Skin epidermis (tissue), 12 donors: ENCODE results near the gene NXNL1.
"Not testable (repeated sequence)": the region's sequence is repeated elsewhere in the genome, so short reads cannot be mapped to it uniquely, and the experiment has no call there.

ENCODE experiments used
- H3K27ac ChIP-seq, 21 experiments: fragments of 200-600 bp; sonication (generic) in 11 of 21; one replicate each; pipeline ENCODE4 v1.5.0; 2020; ENCODE audit warnings: mild to moderate bottlenecking in 3 of 21, inconsistent platforms in 2 of 21, moderate library complexity in 2 of 21
- H3K4me3 ChIP-seq, 7 experiments: fragments of 200-600 bp; sonication (generic) in 2 of 7; one replicate each; pipeline ENCODE4 v1.5.0; 2020; ENCODE audit warnings: inconsistent platforms in 2 of 7, mild to moderate bottlenecking in 2 of 7, moderate library complexity in 1 of 7

The NXNL1 gene

DNA sequence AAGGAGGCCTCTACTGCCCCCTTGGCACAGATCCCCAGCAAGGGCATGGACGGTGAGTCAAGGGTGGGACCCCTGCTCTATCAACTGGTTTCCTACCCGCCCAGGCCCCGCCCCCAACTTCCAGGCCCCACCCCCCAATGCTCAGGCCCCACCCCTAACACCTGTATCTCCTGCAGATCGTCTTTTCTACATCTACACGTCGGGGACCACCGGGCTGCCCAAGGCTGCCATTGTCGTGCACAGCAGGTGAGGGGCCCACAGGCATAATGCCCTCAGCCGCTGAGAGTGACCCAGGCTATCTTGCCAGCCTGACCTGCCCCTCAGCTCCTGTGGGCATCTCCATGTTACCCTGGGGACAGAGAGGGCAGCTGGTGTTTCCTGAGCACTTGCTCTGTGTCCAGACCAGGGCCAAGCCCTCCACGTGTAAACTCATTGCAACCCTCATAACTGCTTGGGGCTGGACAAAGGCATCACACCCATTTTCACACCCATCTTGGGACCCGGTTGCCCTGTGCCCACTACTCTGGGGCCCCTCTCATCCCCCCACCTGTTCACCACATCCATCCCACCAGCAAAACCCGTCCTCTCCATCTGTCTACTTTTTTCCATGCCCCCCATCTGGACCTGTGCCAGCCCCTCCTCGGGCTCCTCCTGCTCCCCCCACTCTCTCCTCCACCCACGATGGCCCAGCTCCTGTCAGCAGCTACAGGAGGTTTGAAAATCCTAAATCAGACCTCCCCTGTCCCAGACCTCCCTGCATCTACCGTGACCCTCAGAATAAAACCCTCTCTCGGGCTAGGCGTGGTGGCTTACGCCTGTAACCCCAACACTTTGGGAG is 26.8 kb upstream of the NXNL1 start:
- peak overlapping the region in 5 of 21 experiments; percentile 30 to 70 (median 57) for H3K27ac ChIP-seq

DNA sequence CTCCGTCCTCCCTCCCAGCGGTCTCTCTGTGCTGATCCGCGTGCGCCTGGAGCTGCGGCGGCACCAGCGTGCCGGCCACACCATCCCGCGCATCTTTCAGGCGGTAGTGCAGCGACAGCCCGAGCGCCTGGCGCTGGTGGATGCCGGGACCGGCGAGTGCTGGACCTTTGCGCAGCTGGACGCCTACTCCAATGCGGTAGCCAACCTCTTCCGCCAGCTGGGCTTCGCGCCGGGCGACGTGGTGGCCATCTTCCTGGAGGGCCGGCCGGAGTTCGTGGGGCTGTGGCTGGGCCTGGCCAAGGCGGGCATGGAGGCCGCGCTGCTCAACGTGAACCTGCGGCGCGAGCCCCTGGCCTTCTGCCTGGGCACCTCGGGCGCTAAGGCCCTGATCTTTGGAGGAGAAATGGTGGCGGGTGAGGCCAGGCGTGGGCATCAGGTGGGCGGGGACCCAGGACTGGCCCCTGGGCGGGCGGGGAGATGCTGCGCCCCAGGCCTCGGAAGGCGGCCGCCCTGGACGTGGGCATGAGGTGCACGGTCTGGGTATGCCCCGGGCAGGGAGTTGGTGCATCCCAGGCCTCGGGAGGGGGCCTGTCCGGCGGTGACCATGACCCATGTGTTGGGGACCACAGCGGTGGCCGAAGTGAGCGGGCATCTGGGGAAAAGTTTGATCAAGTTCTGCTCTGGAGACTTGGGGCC is 26.0 kb upstream of the NXNL1 start:
- Histone ChIP-seq H3K4me3 (no peak overlapping the region), H3K27ac (peak overlapping the region in 1 of 21 experiments; percentile 30)

More for the DNA sequence above, 26.8 kb upstream of the NXNL1 start:
- no peak overlapping the region for H3K4me3 ChIP-seq

DNA sequence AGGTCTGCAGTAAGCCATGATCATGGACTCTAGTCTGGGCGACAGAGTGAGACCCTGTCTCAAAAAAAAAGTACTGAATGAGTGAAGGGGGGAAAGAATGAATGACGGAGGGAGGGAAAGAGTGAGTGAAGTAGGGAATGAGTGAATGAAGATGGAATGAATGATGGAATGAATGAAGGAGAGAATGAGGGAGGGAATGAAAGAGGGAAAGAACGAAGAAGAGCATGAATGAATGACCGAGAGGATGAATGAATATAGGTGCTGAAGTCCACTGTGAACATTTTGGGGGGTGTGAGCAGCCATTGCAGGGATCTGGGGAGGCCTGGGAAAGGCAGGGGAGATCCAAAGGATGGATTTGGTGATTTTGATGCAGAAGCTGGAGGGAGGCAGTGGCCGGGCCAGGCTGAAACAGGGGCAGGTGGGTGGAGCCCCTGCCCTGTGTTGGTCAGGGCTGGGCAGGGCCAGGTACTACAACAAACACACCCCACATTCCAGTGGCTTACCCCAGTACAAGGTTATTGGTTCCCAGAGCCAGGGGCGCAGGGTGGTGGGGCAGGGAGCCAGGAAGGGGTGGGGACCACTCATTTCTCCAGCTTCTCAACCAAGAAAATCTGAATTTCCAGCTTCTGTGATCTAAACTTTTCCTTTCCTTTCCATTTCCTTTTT is 23.9 kb upstream of the NXNL1 start:
- H3K27ac ChIP-seq = peak overlapping the region in 1 of 21 experiments; percentile 8
- H3K4me3 ChIP-seq = no peak overlapping the region

DNA sequence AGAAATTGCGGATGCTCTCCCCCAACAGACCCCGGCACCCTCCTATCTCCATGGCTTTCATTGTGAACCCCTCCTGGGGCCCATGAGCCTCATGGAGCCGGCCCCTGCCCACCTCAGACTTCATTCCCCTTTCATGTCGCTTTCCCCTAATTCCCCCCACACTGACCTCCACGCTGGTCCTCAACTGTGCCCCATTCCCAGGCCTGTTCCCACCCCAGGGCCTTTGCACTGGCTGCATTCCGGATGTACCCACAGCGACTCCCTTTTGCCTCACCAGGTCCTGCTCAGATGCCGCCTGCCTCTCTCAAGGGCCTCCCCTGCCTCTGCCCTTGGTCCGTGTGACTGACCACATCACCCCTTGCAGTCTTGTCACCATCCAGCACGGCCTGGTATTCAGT is 22.9 kb upstream of the NXNL1 start:
- no peak overlapping the region for H3K4me3 ChIP-seq
- no peak overlapping the region for H3K27ac ChIP-seq

DNA sequence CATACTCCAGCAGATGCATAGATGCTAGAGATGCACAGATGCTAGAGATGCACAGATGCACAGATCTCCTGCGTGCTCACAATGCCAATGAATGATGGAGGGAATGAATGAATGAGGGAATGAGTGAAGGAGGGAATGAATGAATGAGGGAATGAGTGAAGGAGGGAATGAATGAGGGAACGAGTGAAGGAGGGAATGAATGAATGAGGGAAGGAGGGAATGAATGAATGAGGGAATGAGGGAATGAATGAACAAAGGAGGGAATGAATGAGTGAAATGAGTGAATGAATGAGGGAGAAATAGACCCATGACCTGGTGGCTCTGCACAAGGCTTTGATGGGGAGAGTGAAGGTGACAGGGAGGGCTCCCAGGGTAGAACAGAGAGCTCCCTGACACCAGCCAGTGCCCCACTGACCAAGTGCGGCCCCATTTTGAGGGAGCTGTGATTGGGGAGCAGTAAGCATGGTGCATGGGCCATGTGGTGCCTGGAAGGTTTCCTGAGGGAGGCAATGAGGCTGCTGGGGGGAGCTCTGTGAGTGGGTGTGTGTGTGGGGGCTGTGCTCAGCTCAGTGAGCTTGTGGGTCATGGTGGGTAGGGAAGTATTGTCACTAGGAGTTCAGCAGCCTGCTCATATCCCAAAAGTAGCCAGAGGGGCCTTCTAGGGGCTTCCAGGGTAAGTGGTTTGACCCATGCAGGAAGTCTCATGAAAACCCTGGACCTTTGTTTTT is 22.3 kb upstream of the NXNL1 start:
- H3K27ac ChIP-seq = no peak overlapping the region

DNA sequence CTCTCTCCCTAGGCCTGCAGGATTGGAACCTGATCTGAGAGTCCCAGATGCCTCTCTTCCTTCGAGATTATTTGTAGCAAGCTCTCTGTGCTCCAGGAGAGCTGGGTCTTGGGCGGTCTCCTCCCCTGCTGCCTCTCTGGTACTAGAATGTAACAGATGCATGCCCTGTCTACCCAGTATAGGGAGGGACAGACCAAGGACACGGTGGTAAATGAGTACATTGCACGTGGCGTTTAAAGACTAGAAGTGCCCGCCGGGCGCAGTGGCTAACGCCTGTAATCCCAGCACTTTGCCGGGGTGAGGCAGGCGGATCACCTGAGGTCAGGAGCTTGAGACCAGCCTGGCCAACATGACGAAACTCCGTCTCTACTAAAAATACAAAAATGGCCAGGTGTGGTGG is 21.3 kb upstream of the NXNL1 start:
- H3K27ac ChIP-seq = no peak overlapping the region

More for the DNA sequence above, 22.3 kb upstream of the NXNL1 start:
- H3K4me3 ChIP-seq = no peak overlapping the region

DNA sequence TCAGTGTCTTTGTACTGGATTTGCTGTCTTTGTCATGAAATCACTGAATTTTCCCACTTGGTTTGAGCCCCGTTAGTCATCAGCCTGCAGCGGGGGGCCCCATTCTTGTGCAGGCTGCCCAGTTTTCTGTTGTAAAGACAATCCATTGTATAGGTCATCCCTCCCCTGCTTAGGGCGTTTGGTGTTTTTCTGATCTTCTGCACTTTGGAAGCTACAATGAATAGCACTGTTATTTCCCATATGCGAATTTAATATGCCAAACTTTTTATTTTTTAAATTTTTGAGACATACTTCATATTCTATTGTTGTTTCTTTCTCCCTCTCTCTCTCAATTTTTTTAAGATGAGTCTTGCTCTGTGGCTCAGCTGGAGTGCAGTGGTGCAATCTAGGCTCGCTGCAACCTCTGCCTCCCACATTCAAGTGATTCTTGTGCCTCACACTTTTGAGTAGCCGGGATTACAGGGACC is 18.6 kb upstream of the NXNL1 start:
- Histone ChIP-seq H3K27ac (peak overlapping the region in 10 of 21 experiments; percentile 5 to 81 (median 48)), H3K4me3 (no peak overlapping the region)

More for the DNA sequence above, 21.3 kb upstream of the NXNL1 start:
- H3K4me3 ChIP-seq = no peak overlapping the region

DNA sequence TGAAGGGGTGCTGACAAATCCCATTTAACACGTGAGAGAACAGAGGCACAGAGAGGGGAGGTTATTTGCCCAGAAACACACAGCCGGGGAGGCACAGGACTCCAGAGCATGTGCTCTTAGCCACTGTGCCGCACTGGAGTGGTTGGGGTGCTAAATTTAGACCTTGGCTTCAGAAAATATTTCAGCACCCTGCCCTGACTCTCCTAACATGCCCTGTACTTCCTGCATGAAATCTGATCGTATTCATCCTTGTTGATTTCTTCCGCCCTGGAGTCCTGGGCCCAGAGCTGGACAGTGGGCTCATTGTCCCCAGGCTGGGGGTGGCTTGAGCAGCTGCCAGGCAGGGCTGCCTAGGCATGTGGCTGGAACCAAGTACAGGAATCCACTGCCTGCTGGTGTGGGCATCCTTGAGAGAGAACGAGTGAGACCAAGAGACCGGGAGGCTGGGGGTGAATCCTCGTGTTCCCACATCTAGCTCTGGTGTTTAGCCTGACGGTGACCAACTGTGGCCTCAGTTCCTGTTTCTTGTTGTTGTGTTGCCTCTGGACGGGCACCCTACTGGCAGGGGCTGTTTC is 14.9 kb upstream of the NXNL1 start:
- H3K4me3 ChIP-seq = no peak overlapping the region
- peak overlapping the region in 17 of 21 experiments; percentile 31 to 70 (median 63) for H3K27ac ChIP-seq

DNA sequence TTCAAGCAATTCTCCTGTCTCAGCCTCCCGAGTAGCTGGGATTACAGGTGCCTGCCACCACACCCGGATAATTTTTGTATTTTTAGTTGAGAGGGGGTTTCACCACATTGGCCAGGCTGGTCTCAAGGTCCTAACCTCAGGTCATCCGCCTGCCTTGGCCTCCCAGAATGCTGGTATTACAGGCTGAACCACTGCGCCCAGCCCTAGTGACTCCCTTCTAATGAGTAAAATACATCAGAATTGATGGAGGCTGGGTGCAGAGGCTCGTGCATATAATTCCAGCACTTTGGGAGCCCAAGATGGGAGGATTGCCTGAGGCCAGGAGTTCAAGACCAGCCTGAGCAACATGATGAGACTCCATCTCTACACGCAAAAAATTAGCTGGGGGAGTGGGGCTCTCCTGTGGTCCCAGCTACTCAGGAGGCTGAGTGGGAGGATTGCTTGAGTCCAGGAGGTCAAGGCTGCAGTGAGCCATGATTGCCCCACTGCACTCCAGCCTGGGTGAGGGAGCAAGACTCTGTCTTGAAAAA is 14.3 kb upstream of the NXNL1 start:
- peak overlapping the region in 17 of 21 experiments; percentile 31 to 70 (median 63) for H3K27ac ChIP-seq
- not testable (repeated sequence) for H3K4me3 ChIP-seq

DNA sequence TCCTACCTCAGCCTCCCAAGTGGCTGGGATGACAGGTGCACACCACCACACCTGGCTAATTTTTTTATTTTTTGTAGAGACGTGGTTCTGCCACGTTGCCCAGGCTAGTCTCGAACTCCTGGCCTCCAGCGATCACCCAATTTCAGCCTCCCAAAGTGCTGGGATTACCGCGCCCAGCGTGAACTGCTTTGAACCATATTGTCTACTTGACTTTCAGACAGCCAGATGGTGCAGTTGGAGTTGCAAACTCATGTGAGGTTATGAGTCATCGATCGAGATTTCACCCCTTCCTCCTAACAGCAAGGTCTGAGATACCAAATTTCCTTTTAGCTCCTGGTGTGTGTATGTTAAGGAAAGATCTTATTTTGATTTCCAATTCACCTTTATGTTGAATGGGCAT is 12.3 kb upstream of the NXNL1 start:
- Histone ChIP-seq H3K4me3 (no peak overlapping the region), H3K27ac (peak overlapping the region in 6 of 21 experiments; percentile 4 to 73 (median 36))

DNA sequence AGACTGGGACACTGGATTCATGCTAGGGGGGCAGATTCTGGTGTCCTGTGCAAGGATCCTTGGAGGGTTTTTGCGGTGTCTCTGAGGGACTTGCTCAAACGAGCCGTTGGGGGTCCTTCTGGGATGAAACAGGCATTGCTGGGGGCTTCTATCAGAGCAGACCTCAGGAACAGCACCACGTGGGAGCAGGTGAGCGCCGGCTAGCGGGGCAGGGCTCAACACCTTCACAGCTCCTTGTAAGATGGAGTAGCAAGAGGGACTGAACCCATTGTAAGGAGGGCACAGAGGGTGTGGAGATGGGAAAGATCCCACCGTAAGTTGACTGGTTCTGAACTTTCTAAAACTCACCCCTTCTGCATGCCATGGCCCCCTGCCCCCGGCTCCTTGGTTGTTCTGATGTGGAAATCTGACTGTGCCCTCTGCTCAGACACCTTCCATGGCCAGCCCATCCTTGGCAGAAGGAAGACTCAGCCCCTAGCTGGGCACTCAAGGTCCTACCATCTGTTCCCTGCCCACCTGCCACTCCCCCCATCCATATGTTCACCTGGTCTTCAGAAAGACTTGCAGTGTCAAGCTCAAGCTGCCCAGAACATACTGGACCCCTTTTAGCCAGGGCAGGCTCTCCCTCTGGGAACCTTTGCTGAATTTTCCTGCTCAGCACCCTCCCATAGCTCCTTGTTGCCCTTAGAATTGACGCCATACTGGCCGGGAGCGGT is 10.8 kb upstream of the NXNL1 start:
- peak overlapping the region in 13 of 21 experiments; percentile 13 to 90 (median 78) for H3K27ac ChIP-seq
- peak overlapping the region in 6 of 7 experiments; percentile 64 to 90 (median 80) for H3K4me3 ChIP-seq

DNA sequence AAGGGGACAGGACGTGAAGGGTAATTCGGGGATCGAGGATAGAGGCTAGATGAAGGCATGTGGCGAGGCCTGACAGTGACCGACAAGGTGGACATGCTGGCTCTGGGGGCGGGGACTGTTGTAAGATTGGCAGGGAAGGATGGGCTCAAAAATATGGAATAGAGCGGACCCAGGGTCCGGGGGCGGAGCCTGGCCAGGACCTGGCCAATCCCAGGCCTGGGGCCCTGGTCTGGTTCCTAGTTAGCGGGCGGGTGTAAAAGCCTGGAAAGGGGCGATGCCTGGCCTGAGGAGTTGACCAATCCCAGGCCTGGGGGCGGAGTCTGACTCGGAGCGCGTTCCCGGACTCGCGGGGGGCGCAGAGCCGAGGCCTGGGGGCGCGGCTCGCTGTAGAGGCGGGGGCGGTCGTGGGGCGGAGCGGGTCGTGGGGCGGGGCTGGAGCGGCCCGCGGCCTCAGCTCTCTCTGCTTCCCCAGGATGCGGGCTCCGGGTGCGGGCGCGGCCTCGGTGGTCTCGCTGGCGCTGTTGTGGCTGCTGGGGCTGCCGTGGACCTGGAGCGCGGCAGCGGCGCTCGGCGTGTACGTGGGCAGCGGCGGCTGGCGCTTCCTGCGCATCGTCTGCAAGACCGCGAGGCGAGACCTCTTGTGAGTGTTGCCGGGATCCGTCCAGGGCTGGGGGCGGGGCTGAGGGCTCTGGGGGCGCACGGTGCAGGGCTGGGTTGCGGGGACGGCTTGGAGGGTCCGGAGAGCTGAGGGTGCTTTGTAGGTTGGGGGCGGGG is 9.5 kb upstream of the NXNL1 start, which contains the start of gene SLC27A1:
TSS of gene SLC27A1 (plus strand) at position 457 of the 774 bp plus-strand sequence. CDS start at position 474, 17 bp downstream.
- peak within 1 kb of the TSS; percentile 56 to 90 (median 83) for H3K27ac ChIP-seq
- H3K4me3 ChIP-seq = peak within 1 kb of the TSS; percentile 64 to 90 (median 78)

DNA sequence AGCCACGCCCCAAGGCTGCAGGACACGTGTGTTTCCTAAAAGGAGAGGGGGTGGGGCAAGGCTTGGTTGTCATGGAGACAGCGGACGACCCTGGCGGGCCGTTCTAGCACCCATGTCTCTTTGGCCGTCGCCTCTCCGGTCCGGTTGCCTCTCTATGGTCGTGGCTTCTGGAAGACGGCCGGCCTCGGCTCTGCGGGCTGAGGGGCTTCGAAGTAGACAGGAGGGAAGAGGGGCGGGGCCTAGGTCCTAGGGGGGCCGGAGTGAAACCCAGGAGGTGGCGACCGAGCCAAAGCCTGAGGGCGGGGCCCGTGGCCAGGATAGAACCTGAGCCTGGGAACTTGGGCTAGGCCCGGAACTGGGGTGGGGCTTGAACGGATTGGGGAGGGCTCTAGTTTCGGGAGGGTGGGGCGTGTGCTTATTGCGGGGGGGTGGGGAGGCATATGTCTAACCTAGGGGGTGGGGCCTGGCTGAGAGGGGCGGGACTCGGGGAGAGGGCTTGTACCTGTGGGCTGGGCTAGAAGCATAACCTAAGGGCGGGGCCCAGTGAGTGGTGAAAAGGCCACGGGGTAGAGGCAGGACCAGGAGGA is 8.8 kb upstream of the NXNL1 start:
- peak overlapping the region; percentile 56 to 90 (median 83) for H3K27ac ChIP-seq
- peak overlapping the region; percentile 64 to 90 (median 78) for H3K4me3 ChIP-seq

DNA sequence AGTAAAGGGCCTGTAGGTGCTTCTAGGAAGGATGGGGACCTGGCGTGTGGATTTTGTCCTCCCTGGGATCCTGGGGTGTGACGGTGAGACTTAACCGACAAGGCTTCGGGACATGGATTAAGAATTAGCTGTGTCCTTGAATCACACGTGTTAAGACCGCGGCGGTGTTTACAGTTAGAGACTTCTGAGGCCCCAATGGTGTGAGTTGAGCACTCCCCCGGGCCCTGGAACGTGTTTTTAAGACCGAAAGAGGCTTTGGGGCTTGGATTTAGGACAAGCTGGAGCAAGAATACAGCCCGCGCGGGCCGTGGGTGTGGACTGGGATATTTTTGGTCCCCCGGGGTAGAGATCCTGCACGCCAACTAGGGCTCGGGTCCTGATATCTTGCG is 8.4 kb upstream of the NXNL1 start:
- Histone ChIP-seq H3K4me3 (peak overlapping the region; percentile 64 to 90 (median 78)), H3K27ac (peak overlapping the region; percentile 49 to 90 (median 83))

DNA sequence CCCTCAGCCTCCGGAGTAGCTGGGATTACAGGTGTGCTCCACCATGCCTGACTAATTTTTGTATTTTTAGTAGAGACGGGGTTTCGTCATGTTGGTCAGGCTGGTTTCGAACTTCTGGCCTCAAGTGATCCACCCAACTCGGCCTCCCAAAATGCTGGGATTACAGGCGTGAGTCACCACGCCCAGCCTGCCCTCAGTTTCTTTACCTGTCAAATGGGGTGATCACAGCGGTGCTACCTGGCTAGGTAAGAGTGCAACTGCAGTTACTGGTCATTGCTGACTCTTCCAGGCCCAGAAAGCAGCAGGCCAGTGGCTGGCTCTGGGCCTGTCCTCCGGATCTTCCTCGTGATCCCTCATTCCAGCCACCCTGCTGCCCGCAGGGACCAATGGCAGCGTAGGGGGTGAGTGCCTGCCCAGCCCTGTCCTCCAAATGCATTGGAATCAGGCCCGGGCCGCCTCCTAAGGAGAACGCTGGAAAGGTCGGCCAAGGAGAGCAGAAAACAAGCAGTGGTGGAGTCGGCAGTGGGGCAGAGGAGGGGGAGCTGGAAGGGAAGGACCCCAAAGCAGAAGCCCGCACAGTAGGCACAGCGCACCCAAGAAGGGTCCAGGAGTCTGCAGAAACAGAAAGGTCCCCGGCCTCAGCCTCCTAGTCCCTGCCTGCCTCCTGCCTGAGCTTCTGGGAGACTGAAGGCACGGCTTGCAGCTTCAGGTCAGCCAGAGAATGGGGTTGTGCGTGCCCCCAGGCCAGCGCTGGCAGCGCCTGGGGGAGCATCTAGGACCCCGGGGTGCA is 7.8 kb upstream of the NXNL1 start:
- peak overlapping the region in 5 of 7 experiments; percentile 64 to 90 (median 78) for H3K4me3 ChIP-seq
- H3K27ac ChIP-seq = peak overlapping the region; percentile 49 to 90 (median 83)
